ENCODE measurements around the gene CCDC57. TPM values are rescaled to one million over a fixed set of nuclear protein-coding genes. Genes with fewer than 3 reads are reported as not detected.

Gene CCDC57
- total RNA-seq, 2 donors from 2014 or later: 24.5 to 46.1 TPM

- H3K27ac ChIP-seq: no peak overlapping the region
- TF ChIP-seq CTCF (IDR thresholded peaks at IDR 0.05): no peak
- no peak for DNase-seq
- H3K9me3 ChIP-seq: no peaks in the 10 kb centered on the region
- H3K4me1 ChIP-seq: no peaks in the 10 kb centered on the region
- peaks cover 38% of the 10 kb centered on the region for H3K36me3 ChIP-seq
- H3K27me3 ChIP-seq: no peaks in the 10 kb centered on the region
- H3K9ac ChIP-seq (ENCODE audit: low read depth in 2 of 2, low read length in 2 of 2): no peak overlapping the region
- no peak overlapping the region for H3K4me3 ChIP-seq
- intact Hi-C loops (cut with DNase I): no loop called here
Observed at GRCh38 chr17:82081546-82081945, 131.1 kb downstream of the CCDC57 start.

GRCh38 chr17:82080789-82081464 is 131.7 kb downstream of the CCDC57 start:
- Histone ChIP-seq H3K36me3 (peaks cover 37% of the 10 kb centered on the region), H3K9ac (ENCODE audit: low read depth in 2 of 2, low read length in 2 of 2) (no peak overlapping the region), H3K27ac (no peak overlapping the region), H3K4me1 (no peaks in the 10 kb centered on the region), H3K4me3 (no peak overlapping the region), H3K27me3 (no peaks in the 10 kb centered on the region), H3K9me3 (no peaks in the 10 kb centered on the region)
- no peak for DNase-seq
- TF ChIP-seq CTCF (IDR thresholded peaks at IDR 0.05): no peak
- intact Hi-C loops (cut with DNase I): no loop called here

GRCh38 chr17:82080048-82080788 is 132.4 kb downstream of the CCDC57 start:
- Histone ChIP-seq H3K27ac (no peak overlapping the region), H3K4me1 (no peaks in the 10 kb centered on the region), H3K9me3 (no peaks in the 10 kb centered on the region), H3K9ac (ENCODE audit: low read depth in 2 of 2, low read length in 2 of 2) (no peak overlapping the region), H3K27me3 (no peaks in the 10 kb centered on the region), H3K36me3 (peaks cover 30% of the 10 kb centered on the region), H3K4me3 (no peak overlapping the region)
- no peak for TF ChIP-seq CTCF (IDR thresholded peaks at IDR 0.05)
- no peak for DNase-seq
- intact Hi-C loops (cut with DNase I): no loop called here

- intact Hi-C loops (cut with DNase I): no loop called here
- Histone ChIP-seq H3K9me3 (no peaks in the 10 kb centered on the region), H3K9ac (ENCODE audit: low read depth in 2 of 2, low read length in 2 of 2) (no peak overlapping the region), H3K27ac (no peak overlapping the region), H3K4me3 (no peak overlapping the region), H3K36me3 (peaks cover 26% of the 10 kb centered on the region), H3K4me1 (no peaks in the 10 kb centered on the region), H3K27me3 (no peaks in the 10 kb centered on the region)
- DNase-seq: no peak
- TF ChIP-seq CTCF (IDR thresholded peaks at IDR 0.05): no peak
Observed at GRCh38 chr17:82079001-82079677, 133.5 kb downstream of the CCDC57 start.

- Histone ChIP-seq H3K9ac (ENCODE audit: low read depth in 2 of 2, low read length in 2 of 2) (no peak overlapping the region), H3K9me3 (no peaks in the 10 kb centered on the region), H3K4me3 (no peak overlapping the region), H3K27me3 (no peaks in the 10 kb centered on the region), H3K4me1 (no peaks in the 10 kb centered on the region), H3K27ac (no peak overlapping the region), H3K36me3 (peaks cover 24% of the 10 kb centered on the region)
- TF ChIP-seq CTCF (IDR thresholded peaks at IDR 0.05): no peak
- intact Hi-C loops (cut with DNase I): no loop called here
- no peak for DNase-seq
Observed at GRCh38 chr17:82078433-82078832, 134.2 kb downstream of the CCDC57 start.
